HG03039 (cell line): ENCODE measurements around the gene ITGAL.
A peak's percentile ranks its signal among the peaks of the same experiment; 100 is the strongest.
"Not testable (repeated sequence)": the region's sequence is repeated elsewhere in the genome, so short reads cannot be mapped to it uniquely, and the experiment has no call there.

Source experiments
- ATAC-seq: cut with Tn5 transposase; IDR thresholded peaks from one replicate; pipeline ENCODE4 v1.9.1; 2021; ENCODE audit warnings: mild to moderate bottlenecking, moderate library complexity; ENCODE audit not compliant: unreplicated experiment

Gene ITGAL

DNA sequence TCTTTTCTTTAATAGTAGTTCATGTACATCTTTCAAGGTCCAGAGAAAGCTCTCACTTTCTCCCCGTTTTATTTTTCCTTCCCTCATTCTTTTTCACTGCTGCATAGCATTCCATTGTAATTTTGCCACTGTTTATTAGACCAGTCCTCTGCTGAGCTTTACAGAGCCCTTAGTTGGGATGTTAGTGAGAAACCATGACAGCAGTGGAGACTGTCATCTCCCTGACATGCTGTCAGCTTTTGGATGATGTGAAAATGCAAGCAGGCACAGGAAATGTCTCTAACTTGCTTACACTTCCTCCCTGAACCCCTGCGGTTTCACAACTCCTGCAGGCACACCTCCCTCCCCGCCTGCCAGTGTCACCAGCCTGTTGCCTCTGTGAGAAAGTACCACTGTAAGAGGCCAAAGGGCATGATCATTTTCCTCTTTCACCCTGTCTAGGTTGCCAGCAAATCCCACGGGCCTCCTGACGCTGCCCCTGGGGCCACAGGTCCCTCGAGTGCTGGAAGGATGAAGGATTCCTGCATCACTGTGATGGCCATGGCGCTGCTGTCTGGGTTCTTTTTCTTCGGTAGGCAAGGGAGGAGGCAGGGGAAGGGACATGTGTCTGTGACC lies at the start of gene ITGAL:
Gene ITGAL (plus strand): TSS at position 415 of the 615 bp plus-strand sequence. CDS start 96 bp downstream, at position 511.
- ATAC-seq: no peak

DNA sequence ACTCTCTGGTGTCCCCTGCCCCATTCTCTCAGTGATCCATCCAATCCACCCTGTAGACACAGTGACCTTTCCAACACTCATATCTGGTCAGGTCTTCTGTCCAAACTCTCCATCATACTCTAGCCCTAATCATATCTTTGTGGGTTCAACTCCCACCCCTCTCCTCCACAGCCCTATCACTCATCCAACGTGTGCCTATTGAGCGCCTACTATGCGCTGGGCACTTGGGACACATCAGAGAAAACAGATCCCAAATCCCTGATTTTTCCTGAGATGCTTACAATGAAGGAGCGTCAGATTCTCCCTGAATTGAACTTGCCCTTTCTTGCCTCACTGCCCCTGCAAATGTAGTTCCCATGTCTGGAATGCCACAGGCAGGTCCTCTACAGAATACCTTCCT lies 44.5 kb upstream of the ITGAL start:
- ATAC-seq: no peak

DNA sequence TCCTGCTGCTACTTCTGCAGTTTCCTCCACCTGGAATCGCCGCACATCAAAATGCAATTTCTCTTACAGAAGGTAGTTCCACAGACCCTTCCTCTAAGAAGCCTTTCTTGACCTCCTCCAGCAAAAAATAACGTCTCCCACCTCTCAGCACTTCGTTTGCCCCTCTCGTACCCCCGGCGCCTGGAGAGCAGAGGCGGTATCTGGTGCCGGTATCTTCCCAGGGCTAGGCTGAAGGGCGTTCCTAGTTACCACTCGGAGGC lies 43.2 kb upstream of the ITGAL start:
- no peak for ATAC-seq

DNA sequence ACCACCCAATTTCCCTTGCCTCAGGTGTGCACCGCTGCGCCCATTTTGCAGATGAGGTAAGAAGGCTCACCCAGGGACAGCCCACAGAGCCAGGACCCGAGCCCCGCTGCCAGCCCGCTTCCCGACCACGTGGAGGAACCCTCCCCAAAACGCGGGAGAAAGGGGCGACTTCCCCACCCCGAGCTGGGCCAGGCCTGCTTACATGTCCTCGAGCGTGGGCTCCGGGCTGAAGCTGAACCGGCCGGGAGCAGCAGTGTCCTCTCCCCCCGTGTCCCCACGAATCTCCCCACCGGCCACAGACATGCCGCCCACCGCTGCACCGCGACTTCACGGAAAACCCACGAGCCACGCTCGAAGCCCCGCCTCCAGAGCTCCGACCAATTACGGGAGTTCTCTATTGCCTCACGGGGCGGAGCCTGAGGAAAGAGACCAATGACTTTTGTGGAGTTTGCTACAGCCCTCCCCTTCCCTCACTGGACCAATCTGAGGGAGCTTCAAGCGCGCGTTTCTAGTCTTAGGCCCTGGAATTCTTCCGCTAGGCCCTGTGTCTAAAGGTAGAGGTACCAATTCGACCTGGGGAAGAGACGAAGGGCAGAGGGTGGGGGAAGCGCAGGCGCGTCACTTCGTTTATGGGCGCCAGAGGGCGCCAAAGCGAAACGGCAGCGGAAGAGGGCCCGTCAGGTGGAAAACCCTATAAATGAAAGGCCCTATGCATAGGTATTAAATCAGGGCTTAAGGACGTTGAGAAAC lies 42.7 kb upstream of the ITGAL start, which contains the start of gene DCTPP1:
Gene DCTPP1 (minus strand): TSS at position 353 of the 750 bp plus-strand sequence. CDS start 50 bp downstream, at position 303.
- peak; percentile 97 for ATAC-seq

DNA sequence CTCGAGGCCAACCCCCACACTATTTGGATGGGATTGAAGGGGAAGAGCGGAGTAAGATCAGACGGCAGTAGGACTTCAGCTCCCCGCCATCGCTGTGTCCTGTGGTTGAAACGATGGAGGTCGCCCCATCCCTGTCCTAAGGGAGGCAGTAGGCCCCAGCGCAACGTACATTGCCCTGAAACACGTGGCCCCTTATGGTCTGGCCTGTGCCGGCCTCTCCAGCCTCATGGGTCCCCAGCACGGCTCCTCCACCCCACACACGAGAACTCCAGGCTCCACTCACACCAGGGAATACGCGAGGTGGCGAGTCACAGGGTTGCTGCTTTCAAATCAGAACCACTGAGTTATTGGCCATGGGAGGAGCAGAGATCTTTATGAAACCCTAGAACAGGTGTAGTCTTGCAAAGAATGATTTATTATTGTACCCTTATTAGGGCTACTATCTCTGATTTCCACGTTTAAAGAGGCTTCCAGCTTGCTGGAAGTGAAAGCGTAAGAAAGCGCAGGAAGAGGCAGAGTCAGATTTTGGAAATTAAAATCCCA lies 42.0 kb upstream of the ITGAL start:
- ATAC-seq: no peak

DNA sequence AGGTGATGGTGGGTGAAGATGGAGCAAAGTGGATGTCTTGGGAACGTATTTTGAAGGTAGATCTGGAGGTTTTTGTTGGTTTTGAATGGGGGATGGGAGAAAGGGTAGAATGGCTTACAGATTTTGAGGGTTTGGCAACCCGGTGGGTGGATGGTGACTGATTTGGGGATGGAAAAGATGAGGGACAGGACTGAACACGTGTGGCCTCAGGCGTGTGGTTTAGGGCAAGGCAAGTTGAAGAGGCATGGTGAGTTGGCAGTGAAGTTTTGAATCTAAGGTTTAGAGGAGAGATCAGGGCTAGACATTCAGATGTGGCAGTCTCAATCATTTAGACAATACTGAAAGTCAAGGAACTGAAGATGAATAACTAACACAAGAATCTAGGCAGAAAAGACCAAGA lies 37.7 kb upstream of the ITGAL start:
- no peak for ATAC-seq

DNA sequence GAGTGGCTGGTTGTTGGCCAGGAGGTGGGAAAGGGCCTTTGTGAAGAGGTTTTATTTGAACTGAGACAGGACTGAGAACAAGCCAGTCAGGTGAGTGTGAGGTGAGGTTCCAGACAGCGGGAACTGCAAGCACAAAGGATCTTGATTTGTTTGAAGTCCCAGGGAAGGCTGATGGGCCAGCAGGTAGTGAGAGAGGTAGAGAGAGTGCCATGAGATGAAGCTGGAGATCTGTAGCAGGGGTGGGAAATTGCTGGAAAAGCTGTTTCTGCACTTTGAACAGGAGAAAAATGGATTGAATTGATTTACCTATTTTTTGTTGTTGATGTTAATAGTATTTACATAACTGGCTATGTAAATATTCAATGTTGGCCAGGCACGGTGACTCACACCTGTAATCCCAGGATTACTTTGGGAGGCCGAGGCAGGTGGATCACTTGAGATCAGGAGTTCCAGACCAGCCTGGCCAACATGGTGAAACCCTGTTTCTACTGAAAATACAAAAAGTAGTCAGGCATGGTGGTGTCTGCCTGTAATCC lies 35.0 kb upstream of the ITGAL start:
- ATAC-seq: no peak

DNA sequence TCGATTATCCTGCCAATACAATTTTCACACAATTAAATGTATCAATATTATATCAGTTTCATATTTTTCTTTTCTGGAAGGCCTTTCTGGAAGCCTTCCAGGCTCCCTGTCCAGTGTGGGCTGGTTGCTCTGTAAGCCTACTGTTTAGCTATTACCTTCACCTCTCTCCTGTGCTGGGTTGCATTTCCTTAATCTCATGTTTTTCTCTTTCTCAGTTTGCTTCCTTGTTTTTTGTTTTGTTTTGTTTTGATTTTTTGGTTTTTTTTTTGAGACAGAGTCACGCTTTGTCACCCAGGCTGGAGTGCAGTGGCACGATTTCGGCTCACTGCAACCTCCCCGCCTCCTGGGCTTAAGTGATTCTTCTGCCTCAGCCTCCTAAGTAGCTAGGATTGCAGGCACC lies 33.7 kb upstream of the ITGAL start:
- no peak for ATAC-seq

DNA sequence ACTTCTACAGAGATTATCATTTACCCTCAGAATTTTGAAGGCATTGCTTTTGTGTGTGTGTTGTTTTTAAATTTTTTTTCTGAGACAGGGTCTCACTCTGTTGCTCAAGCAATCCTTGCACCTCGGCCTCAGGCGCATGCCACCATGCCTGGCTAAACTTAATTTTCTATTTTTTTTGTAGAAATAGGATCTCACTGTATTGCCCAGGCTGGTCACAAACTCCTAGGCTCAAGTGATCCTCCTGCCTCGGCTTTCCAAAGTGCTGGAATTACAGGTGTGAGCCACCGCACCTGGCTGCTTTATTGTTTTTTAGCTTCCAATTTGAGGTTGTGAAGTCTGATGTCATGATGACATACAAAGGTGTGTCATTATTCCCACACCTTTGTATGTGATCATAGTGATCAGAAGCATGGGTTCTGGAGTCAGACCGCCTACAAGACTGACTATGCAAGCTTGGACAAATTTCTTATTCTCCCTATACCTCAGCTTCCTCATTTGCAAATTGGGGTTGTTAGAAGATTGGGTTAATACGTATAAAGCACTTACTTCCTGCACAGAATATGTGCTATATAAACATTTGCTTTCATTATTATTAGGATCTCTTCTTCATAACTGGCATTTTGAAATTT lies 32.7 kb upstream of the ITGAL start:
- ATAC-seq: no peak

DNA sequence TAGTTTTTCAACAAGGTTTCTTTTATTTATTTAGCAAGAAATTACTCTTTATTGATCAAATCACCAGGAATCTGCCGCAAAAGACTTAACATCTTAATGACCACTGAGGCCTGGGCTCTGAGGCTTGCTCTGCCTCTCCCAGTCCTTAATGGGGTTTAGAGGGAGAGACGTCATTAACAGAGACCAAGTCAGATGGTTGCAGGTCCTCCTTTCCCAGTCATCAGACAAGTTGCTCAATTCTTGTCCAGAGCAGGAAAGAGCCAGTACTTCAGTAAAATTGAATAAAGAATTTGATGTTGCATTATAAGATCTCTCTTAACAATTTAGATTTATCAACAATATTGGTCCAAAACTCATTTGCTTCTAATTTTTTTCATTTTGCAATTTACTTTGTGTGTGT lies 28.9 kb upstream of the ITGAL start:
- ATAC-seq: no peak

DNA sequence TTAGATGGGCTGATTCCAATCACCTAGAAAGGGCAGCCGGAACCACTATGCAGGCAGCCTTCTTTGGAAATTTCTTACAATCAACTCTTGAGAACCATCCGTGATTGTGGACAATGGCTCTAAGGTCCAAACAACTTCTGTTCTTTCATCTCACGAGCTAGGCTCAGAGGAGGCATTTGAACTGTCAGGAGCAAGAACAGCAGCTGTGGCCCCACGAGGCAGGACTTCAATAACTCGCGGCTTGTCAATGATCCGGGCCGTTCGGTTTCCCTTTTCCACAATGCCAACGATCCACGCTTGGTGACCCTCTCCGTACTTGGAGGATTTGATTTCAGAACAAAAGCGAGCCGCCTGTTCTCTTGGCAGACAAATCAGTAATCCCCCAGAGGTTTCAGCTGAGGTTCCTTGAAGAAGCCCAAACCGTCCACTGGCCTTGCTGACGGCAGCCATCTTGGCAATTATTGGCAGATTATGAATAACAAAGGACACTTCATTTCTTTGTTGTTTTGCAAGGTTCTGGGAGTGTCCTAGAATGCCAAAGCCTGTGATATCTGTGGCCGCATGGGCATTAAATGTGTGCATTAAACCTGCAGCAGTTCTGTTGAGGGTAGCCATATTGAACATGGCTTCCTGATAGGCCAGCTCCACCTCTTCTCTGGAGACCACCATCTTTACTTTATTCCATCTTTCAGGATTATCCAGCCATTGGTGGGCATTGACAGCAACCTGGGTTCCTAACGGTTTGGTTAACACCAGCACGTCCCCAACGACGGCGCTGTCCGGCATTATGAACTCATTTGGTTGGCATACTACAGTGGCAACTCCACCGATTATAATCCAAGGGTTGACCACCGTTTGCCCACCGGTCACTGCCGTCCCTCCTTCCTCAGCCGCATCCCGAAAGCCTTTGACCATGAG lies 28.1 kb upstream of the ITGAL start:
- no peak for ATAC-seq

DNA sequence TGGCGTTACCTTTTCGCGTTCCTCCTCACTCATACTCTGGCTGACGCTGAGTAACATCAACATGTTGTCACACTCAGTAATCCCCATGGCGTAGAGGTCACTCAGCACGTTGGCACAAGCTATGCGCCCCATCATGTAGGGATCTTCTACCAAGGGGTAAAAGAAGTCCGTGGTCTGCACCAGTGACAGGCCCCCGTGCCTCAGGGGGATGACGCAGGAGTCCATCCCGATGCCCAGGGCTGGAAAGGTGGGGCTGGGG lies 27.5 kb upstream of the ITGAL start:
- ATAC-seq: no peak

DNA sequence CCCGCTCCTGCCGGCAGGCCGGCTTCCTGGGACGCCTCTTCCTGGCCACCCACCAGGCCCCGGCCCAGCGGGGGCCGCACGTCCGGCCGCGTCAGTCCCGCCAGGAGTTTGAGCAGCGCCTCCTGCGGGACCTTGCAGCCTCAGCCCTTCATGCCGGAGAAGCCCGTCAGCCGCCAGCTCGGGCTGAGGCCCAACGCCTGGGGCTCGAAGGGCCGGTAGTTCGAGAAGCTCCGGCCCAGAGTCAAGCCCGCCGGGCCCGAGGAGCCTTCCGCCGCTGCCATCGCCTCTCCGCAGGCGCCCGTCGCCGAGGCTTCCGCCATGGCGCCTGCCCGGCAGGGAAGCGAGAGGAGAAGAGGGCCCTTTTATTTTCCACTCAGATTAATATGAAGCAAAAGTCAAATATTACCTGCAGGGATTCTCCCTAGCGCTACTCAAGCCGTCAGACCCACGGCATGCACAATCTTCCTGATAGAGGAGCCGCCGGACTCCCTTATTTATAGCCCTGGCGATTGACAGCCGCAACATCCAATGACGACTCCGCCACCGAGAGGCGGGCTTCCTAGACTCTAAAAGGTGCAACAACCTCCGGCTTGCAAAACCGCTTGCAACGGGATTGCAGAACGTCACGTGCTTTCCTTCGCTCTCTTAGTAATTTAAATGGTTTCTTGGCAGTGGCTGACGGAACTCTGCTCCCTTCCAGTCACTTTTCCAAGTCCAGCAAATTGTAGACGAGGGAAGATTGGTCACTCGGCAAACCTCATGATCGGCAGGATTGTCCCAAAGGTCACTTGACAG lies 26.9 kb upstream of the ITGAL start, which contains the start of gene SEPHS2:
Gene SEPHS2 (minus strand): TSS at position 467 of the 795 bp plus-strand sequence. CDS start 147 bp downstream, at position 320.
- peak; percentile 76 for ATAC-seq

DNA sequence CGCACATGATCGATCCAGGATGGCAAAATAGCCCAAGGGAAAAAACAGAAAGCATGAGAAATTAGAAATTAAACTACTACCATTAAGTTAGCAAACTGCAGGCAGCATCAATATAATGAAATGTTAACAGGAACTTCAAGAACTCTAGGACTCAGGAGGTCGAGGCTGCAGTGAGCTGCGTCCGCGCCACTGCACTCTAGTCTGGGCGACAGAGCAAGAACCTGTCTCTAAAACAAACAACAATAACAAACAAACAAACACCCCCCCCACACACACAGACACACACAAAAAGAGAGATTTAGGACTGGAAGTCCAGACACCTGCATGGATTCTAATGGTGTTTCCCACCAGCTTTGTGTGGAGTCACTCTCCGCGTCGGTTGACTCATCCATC lies 26.3 kb upstream of the ITGAL start:
- ATAC-seq: no peak

DNA sequence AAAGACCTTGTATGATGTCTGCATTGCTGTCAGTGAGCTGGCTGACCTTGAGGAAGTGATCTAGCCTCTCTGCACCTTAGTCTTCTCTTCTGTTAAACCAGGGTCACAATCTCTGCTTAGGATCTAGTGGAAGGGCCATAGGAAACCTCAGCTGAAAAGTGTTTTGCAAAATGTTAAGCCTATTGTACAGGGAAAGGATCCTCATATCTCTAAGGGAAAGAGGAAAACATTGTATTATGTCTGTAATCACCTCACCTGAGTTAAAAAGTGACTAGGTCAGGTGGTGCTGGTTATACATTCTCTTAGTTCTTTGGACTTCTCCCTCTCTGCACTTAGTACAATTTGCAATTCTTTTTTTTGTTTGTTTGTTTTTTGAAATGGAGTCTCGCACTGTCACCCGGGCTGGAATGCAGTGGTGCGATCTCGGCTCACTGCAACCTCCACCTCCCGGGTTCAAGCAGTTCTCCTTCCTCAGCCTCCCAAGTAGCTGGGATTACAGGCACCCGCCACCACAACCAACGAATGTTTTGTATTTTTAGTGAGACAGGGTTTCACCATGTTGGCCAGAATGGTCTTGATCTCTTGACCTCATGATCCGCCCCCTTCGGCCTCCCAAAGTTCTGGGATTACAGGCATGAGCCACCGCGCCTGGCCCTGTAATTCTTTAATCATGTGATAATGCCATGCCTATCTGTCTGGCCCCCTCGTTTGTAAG lies 24.9 kb upstream of the ITGAL start:
- ATAC-seq: no peak

DNA sequence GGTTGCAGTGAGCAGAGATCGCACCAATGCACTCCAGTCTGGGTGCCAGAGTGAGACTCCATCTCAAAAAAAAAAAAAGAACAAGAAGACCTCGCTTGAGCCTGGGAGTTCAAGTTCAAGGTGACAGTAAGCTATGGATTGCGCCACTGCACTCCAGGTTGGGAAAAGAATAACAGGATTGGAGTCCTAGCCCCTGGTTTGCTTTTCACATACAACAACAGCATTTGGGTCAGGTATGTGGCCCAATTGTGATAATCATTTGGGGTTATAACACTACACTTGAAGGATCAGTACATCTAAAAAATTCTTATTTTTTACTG lies 23.5 kb upstream of the ITGAL start:
- ATAC-seq: no peak

DNA sequence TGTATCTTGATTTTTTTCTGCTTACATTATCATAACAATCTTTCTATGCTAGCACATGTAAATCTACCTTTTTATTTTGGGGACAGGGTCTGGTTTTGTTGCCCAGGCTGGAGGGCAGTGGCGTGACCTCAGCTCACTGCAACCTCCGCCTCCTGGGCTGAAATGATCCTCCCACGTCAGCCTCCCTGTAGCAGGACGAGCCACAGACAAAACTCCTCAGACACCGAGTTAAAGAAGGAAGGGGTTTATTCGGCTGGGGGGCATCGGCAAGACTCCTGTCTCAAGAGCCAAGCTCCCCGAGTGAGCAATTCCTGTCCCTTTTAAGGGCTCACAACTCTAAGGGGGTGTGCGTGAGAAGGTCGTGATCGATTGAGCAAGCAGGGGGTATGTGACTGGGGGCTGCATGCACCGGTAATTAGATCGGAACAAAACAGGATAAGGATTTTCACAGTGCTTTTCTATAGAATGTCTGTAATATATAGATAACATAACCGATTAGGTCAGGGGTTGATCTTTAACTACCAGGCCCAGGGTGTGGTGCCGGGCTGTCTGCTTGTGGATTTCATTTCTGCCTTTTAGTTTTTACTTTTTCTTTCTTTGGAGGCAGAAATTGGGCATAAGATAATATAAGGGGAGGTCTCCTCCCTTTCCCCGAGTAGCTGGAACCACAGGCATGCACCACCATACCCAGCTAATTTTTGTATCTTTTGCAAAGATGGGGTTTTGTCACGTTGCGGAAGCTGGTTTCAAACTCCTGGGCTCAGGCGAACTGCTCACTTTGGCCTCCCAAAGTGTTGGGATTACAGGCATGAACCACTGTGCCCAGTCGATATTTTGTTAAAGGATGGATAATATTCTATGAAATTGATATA lies 19.6 kb upstream of the ITGAL start:
- not testable (repeated sequence) for ATAC-seq

DNA sequence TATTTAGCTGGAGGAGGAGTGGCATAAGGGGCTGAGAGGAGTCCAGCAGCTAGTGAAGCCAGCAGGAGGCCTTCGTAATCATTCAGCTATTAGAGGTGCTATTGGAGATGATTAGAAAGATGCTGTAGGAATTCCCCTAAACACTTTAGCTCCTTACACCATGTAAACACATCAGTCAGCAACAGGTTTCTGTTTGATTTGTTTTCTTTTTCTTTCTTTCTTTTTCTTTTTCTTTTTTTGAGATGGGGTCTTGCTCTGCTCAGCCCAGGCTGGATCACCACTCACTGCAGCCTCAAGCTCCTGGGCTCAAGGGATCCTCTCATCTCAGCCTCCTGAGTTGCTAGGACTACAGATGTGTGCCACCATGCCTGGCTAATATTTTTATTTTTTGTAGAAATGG lies 16.2 kb upstream of the ITGAL start:
- ATAC-seq: no peak

DNA sequence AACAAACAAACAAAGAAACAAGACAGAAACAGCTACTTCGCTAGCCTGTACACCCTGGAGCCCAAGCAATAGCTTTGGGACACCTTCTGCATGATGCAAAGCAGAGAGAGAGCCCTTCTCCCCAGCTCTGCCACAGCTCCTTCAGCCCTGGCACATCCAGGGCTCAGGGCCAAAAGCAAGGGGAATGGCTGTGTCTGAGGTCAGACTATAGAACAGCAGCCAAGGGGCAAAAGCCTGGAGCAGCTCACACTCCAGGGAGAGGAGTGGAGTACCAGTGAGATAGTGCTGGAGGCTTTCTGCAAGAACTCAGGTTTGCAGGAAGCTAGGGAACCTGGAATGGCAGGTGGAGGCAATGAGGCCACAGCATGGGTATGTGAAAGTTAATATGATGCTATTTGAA lies 15.3 kb upstream of the ITGAL start:
- ATAC-seq: no peak
